Pancreas (tissue), 10 donors: Measurements from ENCODE around the gene ZNF581. TPM values are rescaled to one million over a fixed set of nuclear protein-coding genes. Genes with fewer than 3 reads are reported as not detected.

Source experiments
- ATAC-seq, 4 donors: fragments of 200-7000 bp; cut with Tn5 transposase; one replicate each; pipeline versions ENCODE4 v1.8.0 to v1.9.1; 2020; ENCODE audit warnings: mild to moderate bottlenecking in 4 of 4, moderate library complexity in 4 of 4
- DNase-seq, 6 donors: peaks; one replicate each; pipeline ENCODE4 v3.0.0-alpha.2; 2020
- FAIRE-seq: peaks from 2 replicates; lab custom pipeline; 2012; peaks lifted over from hg19 to GRCh38; lab: Jason Lieb, UNC
- H3K27ac ChIP-seq, 4 donors: fragments of 200-600 bp; sonication (generic); 1 replicate in 3 of 4; 2 replicates in 1 of 4; pipeline versions ENCODE4 v1.5.0 to v1.8.0; 2020
- H3K27me3 ChIP-seq, 4 donors: fragments of 200-600 bp; one replicate each; pipeline ENCODE4 v1.8.0; 2021
- H3K36me3 ChIP-seq, 3 donors: fragments of 200-600 bp; sonication (generic) in 1 of 3; one replicate each; pipeline versions ENCODE4 v1.5.0 to v1.8.0; 2020 to 2021
- H3K4me1 ChIP-seq, 3 donors: fragments of 200-600 bp; one replicate each; pipeline ENCODE4 v1.8.0; 2021
- H3K4me3 ChIP-seq, 4 donors: fragments of 200-600 bp; sonication (generic) in 2 of 4; one replicate each; pipeline versions ENCODE4 v1.5.0 to v1.8.0; 2020 to 2021
- H3K9me3 ChIP-seq, 4 donors: fragments of 200-600 bp; one replicate each; pipeline ENCODE4 v1.8.0; 2021
- WGBS, 2 donors: extraction: QIAGEN DNeasy Blood & Tissue Kit; methylation state at CpG; one replicate each; pipeline ENCODE4 v1.1.7; 2013; 5-methylcytosine and 5-hydroxymethylcytosine counted together
- intact Hi-C, 3 donors: fragments of 100-400 bp; cut with DNase I; formaldehyde crosslinking; loops; one replicate each; pipeline versions ENCODE4 v1.11.1 to v1.14.2; 2022
- polyA plus RNA-seq, 2 donors: library from polyadenylated mRNA; stranded (reverse); fragments of 200-250 nt; gene quantifications; one replicate each; pipeline ENCODE4 v1.2.3, GENCODE V29; 2013
- total RNA-seq, 6 donors: library from RNA; stranded (reverse); fragmentation: NEBNext Ultra II Directional in 4 of 6; extraction: Animal tissue kit (Norgen Biotek cat#: 25700) in 4 of 6; gene quantifications; one replicate each; pipeline versions ENCODE4 v1.2.1 to v1.2.4, GENCODE V29; 2021 to 2023
- TF ChIP-seq, protein P1 (sequence below), 4 donors: fragments of 200-600 bp; sonication (generic) in 3 of 4; IDR thresholded peaks; one replicate each; pipeline versions ENCODE4 v1.5.0 to v1.8.0; 2021; ENCODE audit warnings: antibody characterized with exemption in 4 of 4
- donor health status: healthy with polysubstance abuse.
- donor health status: DM: no; HTN: no; CAD: no; lungs with moderate emphysema.
- donor health status: DM: no; HTN: no; CAD: no.
- donor health status: control.
- donor health status: control.
- donor health status: Bipolar disorder and iron deficiency.
- donor health status: DM: yes; HTN: yes; CAD: no.
- donor health status: DM: no; HTN: no; CAD: no.
- donor health status: DM: no; HTN: no; CAD: no.
- donor health status: DM: yes; HTN: yes; CAD: no.

ZNF581 gene
- total and polyA plus RNA-seq, 8 donors, result 12.9 to 23.2 (median 15.2) TPM

DNA sequence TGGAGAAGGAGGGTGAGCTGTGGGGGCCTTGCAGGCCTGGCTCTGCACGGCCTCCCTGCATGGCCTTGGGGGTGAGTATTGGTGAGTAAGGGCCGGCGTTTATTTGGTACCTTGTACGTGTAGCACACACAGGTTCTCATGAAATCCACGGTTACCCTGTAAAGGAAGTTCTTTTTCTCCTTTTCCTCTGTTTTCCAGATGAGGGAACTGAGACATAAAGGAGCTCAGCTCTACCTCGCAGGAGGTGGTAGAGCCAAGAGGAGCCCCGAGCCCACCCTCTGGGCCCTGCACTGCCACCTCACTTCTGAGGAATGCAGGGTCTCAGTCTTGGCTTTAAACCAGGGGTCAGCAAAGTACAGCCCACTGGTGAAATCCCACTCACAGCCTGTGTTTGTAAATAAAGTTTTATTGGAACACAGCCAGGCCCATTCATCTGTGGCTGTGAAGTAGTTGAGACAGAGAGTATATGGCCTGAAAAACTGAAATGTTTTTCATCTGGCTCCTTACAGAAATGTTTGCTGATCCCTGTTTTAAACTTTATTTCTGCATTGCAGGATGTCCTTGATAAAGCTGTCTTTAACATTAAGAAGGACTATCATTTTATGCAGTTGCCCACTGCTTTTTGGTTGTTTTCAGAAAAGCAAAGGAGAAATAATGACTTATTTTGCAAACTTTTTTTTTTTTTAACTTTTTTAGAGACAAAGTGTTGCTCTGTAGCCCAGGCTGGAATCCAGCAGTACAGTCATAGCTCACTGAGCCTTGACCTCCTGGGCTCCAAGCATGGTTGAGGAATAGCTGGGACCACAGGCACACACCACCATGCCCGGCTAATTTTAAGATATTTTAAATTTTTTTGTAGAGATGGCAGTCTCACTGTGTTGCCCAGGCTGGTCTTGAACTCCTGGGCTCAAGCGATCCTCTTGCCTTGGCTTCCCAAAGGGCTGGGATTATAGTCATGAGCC lies 38.0 kb downstream of the ZNF581 start:
- Histone ChIP-seq H3K27me3 (no peaks in the 10 kb centered on the region), H3K4me1 (peaks cover 46 to 61% (median 56%) of the 10 kb centered on the region in 3 donors), H3K9me3 (no peaks in the 10 kb centered on the region), H3K4me3 (no peak overlapping the region), H3K36me3 (peaks cover 0 to 20% (median 18%) of the 10 kb centered on the region in 3 donors), H3K27ac (no peak overlapping the region)
- TF ChIP-seq, protein P1, sequence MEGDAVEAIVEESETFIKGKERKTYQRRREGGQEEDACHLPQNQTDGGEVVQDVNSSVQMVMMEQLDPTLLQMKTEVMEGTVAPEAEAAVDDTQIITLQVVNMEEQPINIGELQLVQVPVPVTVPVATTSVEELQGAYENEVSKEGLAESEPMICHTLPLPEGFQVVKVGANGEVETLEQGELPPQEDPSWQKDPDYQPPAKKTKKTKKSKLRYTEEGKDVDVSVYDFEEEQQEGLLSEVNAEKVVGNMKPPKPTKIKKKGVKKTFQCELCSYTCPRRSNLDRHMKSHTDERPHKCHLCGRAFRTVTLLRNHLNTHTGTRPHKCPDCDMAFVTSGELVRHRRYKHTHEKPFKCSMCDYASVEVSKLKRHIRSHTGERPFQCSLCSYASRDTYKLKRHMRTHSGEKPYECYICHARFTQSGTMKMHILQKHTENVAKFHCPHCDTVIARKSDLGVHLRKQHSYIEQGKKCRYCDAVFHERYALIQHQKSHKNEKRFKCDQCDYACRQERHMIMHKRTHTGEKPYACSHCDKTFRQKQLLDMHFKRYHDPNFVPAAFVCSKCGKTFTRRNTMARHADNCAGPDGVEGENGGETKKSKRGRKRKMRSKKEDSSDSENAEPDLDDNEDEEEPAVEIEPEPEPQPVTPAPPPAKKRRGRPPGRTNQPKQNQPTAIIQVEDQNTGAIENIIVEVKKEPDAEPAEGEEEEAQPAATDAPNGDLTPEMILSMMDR (IDR thresholded peaks at IDR 0.05), result no peak
- DNase-seq (peak in 1 of 6 donors; percentile 21), ATAC-seq (no peak), FAIRE-seq (no peak)
- intact Hi-C loops, result no loop called here
- WGBS, 2 donors, result 82 to 91% methylated on average over 9 of the region's 9 CpGs

DNA sequence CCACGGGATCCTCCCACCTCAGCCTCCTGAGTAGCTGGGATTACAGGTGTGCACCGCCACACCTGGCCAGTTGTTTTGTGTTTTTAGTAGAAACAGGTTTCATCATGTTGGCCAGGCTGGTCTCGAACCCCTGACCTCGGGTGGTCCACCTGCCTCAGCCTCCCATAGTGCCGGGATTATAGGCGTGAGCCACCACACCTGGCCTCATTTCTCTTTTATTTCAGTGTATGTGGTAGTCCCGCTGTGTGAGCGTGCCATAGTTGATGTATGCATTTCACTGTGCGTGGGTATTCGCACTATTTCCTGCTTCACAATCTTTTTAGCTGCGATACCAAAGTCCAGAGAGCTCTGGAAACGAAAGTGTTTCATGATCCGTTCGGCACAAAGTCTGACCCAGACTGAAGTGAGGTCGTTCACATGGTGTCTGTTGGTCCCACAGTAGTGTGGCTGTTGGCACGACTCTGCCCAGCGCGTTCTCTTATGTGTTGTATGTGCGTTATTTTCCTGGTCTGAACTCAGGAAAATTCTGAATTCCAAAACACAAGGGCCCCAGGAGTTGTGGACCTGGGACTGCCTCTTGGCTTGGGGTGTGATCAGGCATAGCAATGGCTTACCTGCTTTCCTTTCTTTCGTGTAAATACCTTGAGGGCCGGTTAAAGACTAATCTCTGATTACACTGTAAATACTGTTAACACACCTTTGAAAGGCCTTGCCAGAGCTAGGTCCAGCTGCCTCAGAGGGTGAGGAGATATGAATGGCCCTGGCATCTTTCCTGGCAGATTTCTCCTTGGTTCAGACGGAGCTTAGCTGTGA lies 40.2 kb downstream of the ZNF581 start:
- DNase-seq (peak in 5 of 6 donors; percentile 71 to 87 (median 81)), ATAC-seq (peak; percentile 91 to 95 (median 92)), FAIRE-seq (no peak)
- Histone ChIP-seq H3K27me3 (no peaks in the 10 kb centered on the region), H3K4me1 (peaks cover 30 to 38% (median 35%) of the 10 kb centered on the region in 3 donors), H3K9me3 (no peaks in the 10 kb centered on the region), H3K4me3 (peak overlapping the region in 2 of 4 donors; percentile 10 to 35), H3K27ac (peak overlapping the region; percentile 65 to 90 (median 83)), H3K36me3 (peaks cover 0 to 18% (median 17%) of the 10 kb centered on the region in 3 donors)
- TF ChIP-seq, protein P1 (IDR thresholded peaks at IDR 0.05), result no peak
- WGBS, 2 donors, result 14 to 18% methylated on average over 22 of the region's 22 CpGs
- intact Hi-C loops, result no loop called here

DNA sequence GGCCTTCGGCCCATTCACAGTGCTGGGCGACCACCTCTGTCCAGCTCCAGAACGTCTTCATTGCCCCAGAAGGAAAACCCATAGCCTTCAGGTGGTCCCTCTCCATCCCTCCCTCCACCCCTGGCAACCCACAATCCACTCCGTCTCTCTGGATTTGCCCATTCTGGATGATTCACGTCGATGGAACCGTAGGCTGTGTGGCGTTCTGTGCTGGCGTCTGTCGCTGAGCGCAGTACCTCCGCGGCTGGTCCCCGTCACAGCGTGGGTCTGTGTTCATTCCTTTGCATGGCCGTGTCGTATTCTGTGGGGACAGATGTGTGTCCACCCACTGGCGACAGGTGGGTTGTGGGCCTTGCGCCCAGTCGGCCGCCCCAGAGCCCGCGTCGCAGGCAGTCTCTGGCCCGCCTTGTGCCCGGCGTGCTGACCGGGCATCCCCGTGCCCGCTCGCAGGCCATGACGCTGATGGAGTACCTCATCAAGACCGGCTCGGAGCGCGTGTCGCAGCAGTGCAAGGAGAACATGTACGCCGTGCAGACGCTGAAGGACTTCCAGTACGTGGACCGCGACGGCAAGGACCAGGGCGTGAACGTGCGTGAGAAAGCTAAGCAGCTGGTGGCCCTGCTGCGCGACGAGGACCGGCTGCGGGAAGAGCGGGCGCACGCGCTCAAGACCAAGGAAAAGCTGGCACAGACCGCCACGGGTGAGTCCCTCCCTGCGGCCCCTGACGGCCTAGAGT lies 41.7 kb downstream of the ZNF581 start:
- H3K9me3 ChIP-seq, result no peaks in the 10 kb centered on the region
- no peak for FAIRE-seq
- peak in 2 of 6 donors; percentile 40 to 80 for DNase-seq
- peaks cover 21 to 35% (median 29%) of the 10 kb centered on the region in 3 donors for H3K4me1 ChIP-seq
- 94% methylated on average over 60 of the region's 60 CpGs for WGBS, 2 donors
- intact Hi-C loops, result no loop called here
- no peak for ATAC-seq
- TF ChIP-seq, protein P1 (IDR thresholded peaks at IDR 0.05), result no peak
- peak overlapping the region in 3 of 4 donors; percentile 6 to 90 (median 83) for H3K27ac ChIP-seq
- H3K4me3 ChIP-seq, result no peak overlapping the region
- H3K36me3 ChIP-seq, result peaks cover 3 to 23% (median 22%) of the 10 kb centered on the region in 3 donors
- H3K27me3 ChIP-seq, result no peaks in the 10 kb centered on the region

DNA sequence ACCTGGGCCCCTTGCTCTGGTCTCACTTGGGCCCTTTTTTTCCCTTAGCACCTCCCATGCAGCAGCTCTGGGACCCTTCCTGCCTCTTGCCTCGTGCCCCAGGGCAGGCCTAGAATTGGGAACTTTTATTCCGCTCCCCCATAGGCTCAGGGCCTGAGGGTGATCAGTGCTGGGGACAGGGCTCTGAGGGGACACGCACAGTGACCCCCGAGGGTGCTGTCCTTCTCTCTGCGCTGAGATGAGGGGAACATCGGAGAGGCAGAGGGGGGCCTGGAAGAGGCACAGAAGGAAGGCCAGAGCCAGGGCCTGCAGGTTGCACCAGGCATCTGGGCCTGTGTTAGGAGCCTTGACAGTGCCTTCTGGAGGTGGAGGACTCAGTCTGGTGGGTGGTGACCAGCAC lies 42.3 kb downstream of the ZNF581 start:
- TF ChIP-seq, protein P1 (IDR thresholded peaks at IDR 0.05), result no peak
- ATAC-seq (no peak), DNase-seq (peak in 3 of 6 donors; percentile 20 to 48 (median 23)), FAIRE-seq (no peak)
- Histone ChIP-seq H3K4me3 (no peak overlapping the region), H3K27ac (no peak overlapping the region), H3K9me3 (no peaks in the 10 kb centered on the region), H3K36me3 (peaks cover 4 to 29% (median 29%) of the 10 kb centered on the region in 3 donors), H3K27me3 (no peaks in the 10 kb centered on the region), H3K4me1 (peaks cover 21 to 35% (median 29%) of the 10 kb centered on the region in 3 donors)
- intact Hi-C loops, result no loop called here
- WGBS, 2 donors, result 92 to 93% methylated on average over 6 of the region's 6 CpGs
